HuH-7.5 (cell line): ENCODE measurements around the gene ULK2.
"Not testable (repeated sequence)": the region's sequence is repeated elsewhere in the genome, so short reads cannot be mapped to it uniquely, and the experiment has no call there.

ENCODE experiments used
- DNase-seq: peaks from one replicate; pipeline ENCODE4 v3.0.0; 2011; ENCODE audit warnings: low spot score

Gene ULK2

GRCh38 chr17:19865021-19865420 is 2.7 kb downstream of the ULK2 start:
- DNase-seq = no peak

GRCh38 chr17:19860647-19861177 is 7.0 kb downstream of the ULK2 start:
- not testable (repeated sequence) for DNase-seq

- no peak for DNase-seq
Observed at GRCh38 chr17:19857640-19858039, 10.1 kb downstream of the ULK2 start.

- no peak for DNase-seq
Observed at GRCh38 chr17:19833914-19834313, 33.8 kb downstream of the ULK2 start.

- no peak for DNase-seq
Observed at GRCh38 chr17:19830061-19830460, 37.7 kb downstream of the ULK2 start.

- DNase-seq = no peak
Observed at GRCh38 chr17:19812407-19812806, 55.3 kb downstream of the ULK2 start.

- DNase-seq = no peak
Observed at GRCh38 chr17:19805006-19805405, 62.7 kb downstream of the ULK2 start.

GRCh38 chr17:19800571-19800970 is 67.2 kb downstream of the ULK2 start:
- DNase-seq = no peak

GRCh38 chr17:19799796-19800195 is 67.9 kb downstream of the ULK2 start:
- DNase-seq = no peak

GRCh38 chr17:19796457-19796856 is 71.3 kb downstream of the ULK2 start:
- no peak for DNase-seq

- DNase-seq = no peak
Observed at GRCh38 chr17:19791918-19792550, 75.7 kb downstream of the ULK2 start.

- DNase-seq = no peak
Observed at GRCh38 chr17:19787733-19788357, 79.9 kb downstream of the ULK2 start.

GRCh38 chr17:19785854-19786253 is 81.9 kb downstream of the ULK2 start:
- no peak for DNase-seq

GRCh38 chr17:19781488-19782458 is 86.0 kb downstream of the ULK2 start:
- DNase-seq = no peak

- DNase-seq = no peak
Observed at GRCh38 chr17:19780846-19781245, 86.9 kb downstream of the ULK2 start.

GRCh38 chr17:19773534-19773933 is 94.2 kb downstream of the ULK2 start:
- DNase-seq = no peak

GRCh38 chr17:19771971-19772630 is 95.6 kb downstream of the ULK2 start:
- DNase-seq = no peak

GRCh38 chr17:19770985-19771735 is 96.6 kb downstream of the ULK2 start:
- DNase-seq = no peak

GRCh38 chr17:19769946-19770652 is 97.6 kb downstream of the ULK2 start:
- no peak for DNase-seq

- DNase-seq = no peak
Observed at GRCh38 chr17:19768046-19768782, 99.5 kb downstream of the ULK2 start.
